Activated T-cell treated with anti-CD3 and anti-CD28 coated beads for 48 hours (primary cell): ENCODE measurements around the gene PROZ.

Experiments used
- DNase-seq: peaks from one replicate; pipeline ENCODE4 v3.0.0-alpha.2; 2020; ENCODE audit warnings: low read depth

The PROZ gene

DNA sequence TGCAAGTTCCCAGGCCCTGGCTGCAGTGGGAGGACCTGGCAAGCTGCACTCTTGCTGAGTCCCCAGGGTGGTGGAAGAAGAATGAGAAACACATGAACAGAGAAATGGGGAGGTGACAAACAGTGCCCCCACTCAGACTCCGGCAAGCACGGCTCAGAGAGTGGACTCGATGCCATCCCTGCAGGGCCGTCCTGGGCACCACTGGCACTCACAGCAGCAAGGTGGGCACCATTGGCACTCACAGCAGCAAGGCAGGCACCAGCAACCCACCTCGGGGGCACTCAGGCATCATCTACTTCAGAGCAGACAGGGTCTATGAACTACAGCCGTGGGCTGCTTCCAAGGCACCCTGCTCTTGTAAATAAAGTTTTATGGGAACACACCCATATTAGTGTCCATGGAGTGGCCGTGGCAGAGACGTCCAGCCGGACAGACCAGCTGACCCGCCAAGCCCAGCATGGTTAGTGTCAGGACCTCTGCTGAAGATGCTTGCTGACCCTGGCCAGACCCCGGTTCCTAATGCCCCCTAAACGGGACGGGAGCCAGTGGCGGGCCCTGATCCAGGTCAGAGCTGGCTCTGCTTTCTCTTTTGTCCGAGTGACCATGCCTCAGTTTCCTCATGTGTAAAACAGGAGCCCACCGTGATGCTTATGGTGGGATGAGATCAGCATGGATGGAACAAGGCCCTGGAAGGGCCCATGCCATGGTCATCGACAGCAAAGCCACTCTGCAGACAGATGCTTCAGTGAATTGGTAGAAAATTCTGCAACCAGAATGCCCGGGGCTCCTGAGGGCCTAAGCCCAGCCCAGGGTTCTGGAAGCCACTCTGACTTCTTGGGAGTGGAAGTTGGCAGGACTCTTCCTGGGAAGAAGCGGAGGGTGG is 37.9 kb upstream of the PROZ start:
- DNase-seq: no peak

DNA sequence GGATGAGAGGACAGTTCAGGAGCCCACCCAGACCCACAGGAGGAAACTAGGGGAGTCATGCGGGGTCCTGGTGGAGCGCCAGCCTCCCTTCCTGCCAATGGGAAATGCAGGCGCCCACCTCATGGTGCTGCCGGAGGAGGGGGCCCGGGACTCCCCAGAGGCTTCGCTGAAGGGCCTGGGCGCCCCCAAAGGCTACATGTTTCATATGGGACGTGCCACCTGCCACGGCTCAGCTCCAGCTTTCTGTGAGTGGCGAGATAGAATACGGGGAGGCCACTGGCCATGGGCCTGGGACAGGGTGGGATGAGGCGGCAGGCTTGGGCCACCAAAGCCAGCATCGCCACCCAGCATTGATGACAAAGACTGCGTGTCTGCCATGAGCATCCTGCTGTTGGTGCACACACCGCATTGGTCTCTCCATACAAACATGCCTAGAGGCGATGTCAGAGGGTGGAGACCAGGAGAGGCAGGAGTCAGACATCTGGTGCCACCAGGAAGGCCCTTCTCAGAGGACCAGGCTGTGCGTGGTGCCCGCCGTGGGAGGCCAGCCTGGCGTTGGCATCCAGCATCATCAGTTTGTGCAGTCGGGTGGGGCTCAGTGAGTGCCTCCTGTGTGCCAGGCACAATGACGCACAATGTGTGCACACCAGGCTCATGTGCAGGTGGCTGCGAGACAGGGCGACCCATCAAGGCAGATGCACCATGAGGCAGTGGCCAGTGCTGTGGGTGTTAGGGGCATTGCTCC is 37.1 kb upstream of the PROZ start:
- DNase-seq: no peak

DNA sequence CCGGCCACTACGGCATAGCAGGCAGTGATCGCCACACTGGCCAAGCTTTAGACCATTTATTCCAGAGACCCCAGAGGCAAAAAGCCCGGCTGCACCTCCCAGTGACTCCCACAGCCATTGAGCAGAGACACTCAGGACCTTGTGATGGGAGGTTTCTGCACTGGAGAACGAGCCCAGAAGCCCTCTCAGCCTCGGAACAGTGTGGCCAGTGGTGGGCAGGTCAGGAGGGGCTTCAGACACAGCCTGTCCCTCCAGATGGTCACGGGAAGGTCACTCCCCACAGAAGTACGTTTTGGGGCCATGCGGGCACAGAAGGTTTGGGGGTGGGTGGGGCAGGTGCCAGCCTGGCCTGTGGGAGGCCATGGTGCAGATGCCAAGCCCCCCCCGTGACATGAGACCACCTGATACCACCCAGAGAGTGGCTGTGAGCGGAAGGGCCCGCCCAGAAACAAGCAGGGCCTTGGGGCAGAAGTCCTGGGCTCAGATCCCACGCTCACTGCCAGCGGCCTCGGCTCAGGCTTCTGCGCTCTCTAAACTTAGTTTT is 36.4 kb upstream of the PROZ start:
- DNase-seq: no peak

DNA sequence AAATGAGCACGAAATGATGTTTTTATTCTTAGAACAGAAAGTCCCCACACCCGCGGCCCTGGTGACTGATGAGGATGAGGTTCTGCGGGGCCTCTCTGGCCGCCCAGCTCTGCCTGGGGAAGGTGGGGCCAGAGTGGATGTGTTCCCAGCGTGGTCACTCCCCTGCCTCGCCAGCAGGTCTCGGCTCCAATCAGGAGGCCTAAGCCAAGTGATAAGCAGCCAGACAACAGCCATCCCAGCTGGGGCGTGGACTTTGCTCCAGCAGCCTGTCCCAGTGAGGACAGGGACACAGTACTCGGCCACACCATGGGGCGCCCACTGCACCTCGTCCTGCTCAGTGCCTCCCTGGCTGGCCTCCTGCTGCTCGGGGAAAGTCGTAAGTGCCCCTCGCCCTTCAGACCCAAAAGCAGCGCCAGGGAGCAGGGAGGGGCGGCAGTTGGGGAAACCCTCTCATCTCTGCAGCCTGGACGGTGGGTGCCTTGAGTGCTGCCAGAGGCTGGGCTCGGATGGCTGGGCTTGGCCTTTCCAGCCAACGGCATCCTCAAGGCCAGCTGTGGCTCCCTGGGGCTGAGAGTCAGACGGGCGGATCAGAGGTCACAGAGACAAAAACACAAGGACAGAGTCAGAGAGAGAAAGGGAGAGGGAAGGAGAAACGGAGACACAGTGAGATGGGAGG is 35.8 kb upstream of the PROZ start, which contains the start of gene F10:
F10 (plus strand) TSS at position 250 of the 676 bp plus-strand sequence; CDS start at position 307, 57 bp downstream.
- no peak for DNase-seq

DNA sequence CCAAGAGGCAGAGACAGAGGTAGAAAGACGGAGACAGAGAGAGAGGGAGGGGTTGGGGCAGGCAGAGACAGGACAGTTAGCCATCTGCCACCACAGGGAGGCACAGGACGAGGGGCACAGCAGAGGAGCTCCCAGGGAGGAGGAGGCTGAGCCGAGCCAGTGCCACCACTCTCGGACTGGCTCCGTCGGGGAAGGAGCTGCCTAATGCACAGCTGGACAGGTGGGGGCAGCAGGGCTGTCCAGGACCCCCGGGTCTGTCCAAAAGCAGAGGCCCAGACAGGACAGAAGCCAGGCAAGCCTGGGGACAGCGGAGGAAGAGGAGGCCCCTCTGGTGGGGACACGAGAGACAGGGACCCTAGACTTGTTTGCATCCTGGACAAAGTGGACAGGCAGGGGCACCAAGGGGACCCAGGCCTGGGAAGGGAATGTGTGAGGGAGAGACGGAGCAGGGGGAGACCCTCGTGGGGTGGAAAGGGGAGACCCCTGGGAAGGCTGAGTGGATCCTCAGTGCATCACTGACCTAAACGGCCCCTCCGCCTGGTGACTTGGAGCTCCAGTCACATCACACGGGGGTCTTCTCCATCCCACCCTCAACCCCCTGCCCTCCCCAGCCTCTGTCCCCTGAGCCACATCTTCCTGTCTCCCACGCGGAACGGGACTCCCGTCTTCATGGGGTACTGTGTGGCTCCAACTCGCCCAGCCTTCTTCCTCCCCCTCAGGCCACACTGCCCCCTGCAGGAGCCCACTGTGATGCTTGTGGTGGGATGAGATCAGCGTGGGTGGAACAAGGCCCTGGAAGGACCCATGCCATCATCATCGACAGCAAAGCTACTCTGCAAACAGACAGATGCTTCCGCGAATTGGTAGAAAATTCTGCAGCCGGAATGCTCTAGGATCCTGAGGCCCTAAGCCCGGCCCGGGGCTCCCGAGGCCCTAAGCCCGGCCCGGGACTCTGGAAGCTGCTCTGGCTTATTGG is 34.9 kb upstream of the PROZ start:
- no peak for DNase-seq

DNA sequence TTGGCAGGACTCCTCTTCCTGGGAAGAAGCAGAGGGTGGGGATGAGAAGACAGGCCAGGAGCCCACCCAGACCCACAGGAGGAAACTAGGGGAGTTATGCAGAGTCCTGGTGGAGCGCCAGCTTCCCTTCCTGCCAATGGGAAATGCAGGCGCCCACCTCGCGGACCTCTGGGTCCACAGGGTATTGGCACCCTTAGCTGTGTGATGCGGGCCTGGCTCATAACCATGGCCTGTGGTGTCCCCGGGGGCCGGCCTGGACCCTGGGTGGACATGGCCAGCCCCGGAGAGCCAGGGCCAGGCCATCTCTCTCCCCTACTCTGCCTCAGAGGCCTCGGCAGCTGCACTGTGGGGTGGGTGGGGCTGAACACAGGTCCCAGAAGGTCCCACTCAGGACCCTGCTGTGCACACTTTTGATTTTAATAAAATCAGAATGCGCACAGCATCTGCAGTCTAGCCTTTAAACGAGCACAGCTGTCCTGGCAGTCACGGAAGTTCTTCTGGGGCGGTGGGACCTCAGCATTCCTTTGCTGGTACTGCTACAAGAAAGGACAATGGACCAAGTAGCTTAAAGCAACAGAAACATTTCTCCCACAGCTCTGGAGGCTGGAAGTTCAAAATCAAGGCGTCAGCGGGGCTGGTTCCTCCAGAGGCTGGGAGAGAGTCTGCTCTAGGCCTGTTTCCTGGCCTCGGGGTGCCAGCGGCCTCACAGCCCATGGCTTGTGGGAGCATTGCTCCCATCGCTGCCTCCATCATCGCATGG is 34.1 kb upstream of the PROZ start:
- no peak for DNase-seq

DNA sequence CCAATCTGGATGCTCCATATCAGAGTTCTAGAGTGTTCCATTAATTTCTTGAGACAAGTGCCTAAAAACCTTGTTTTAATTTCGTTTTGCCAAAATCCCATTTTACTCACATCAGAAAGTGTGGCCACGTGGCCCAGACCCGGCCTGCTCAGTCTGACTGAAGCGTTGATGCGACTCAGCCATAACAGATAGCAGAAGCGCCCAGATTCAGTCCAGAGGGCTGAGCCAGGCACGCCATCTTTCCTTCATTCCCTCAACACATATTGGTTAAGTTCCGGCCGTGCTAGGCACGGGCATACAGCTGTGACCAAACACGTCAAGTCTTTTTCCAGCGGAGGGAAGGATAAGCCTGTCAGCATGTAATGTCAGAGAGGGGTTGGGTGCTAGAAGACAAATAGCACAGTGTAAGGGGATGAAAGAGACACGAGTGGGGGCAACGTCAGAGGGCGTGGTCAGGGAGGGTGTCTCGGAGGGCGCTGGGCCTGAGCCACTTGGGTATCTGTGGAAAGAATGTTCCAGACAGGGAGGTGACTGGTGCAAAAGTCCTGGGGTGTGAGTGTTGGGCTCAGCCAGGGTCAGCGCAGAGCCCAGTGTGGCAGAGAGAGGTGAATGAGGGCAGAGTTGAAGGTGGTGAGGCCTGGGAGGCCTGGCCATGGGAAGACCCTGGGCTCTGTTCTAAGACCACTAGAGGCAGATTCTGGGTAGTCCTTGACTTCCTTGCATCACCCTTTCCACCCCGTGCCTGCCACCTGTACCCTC is 32.8 kb upstream of the PROZ start:
- no peak for DNase-seq

DNA sequence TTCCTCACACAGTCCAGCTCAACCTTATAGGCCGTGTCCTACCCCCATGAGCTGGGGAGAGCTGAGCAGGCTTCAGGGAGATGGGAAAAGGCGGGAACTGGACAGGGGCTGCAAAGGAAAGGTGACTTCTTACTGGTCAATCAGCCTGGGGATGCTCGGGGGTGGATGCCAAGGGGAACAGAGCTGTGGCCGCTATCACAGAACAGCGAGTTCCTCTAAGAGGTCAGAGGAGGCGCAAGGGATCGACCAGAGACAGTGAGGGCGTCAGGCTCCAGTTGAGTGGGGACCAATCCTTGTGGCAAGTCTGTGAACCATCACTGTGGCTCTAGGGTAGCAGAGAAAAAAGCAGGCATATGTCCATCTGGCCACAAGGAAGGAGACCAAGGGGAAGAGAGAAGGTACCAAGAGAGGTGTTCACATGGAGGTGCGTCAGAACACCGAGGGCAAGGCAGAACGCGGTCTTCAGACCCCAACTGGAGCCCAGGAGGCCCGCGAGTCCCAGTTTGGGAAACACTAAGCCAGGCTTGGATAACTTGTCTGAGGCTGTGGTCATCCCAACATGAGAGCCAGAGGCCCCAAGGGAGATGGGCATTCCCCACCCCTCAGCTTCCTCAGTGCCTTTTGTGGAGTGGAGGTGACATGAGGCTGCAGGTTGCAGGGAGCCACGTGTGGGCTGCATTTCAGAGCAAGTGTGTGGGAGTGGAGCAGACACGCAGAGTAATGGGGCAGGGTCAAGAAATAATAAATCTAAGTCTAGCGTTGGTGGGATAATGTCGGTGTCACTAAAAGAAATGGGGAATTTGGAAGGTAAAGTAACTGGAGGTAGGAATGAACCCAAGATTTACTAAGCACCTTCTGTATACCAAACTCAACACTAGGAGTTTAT is 31.9 kb upstream of the PROZ start:
- DNase-seq: no peak

DNA sequence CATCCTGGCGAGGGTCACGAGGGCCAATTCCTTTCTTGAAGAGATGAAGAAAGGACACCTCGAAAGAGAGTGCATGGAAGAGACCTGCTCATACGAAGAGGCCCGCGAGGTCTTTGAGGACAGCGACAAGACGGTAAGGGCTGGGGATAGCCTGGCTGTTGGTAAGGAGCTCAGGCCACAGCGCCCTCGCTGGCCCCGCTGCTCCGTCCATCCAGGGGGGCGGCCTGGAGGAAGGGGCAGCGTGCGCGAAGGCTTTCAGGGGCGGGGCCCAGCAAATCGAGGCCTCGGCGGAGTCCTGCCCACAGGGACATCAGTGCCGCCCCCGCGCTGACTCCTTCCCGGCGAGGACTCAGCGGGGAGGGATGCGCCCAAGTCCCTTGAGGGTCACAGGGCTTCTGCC is 29.0 kb upstream of the PROZ start:
- no peak for DNase-seq

DNA sequence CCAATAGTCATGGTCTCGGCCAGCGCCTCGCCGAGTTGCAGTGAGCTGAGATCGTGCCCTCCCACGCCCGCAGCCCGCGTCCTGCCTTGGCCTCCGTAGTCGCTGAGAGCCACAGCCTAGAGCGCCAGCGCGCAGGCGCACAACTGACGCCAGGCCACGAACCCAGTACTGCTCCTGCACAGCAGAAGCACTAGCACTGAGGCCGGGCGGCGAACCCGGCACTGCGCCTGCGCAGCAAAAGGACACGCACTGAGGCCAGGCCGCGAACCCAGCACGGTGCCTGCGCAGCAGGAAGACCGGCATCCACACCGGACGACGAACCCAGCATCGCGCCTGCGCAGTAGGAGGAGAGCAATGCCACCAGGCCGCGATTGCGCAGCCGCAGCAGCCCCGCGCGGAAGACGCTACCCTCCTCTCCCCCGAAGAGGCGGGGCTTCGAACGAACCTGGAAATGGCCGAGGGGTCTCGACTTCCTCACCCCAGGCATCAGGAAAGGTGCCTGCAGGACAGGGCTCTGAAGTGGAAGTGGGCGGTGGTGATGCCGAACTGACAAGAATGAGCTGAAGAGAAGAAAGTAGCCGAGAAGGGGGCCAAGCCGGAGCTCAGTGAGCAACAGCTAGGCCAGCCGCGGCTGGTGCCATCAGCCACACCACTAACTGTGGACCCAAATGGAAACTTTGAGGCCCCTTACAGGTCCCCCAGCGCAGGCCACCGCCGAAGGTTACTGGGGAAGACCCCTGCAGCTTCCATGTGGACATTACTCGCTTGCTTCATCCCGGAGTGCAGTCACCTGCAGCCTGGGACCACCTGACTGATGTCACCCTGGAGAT is 28.3 kb upstream of the PROZ start:
- no peak for DNase-seq

DNA sequence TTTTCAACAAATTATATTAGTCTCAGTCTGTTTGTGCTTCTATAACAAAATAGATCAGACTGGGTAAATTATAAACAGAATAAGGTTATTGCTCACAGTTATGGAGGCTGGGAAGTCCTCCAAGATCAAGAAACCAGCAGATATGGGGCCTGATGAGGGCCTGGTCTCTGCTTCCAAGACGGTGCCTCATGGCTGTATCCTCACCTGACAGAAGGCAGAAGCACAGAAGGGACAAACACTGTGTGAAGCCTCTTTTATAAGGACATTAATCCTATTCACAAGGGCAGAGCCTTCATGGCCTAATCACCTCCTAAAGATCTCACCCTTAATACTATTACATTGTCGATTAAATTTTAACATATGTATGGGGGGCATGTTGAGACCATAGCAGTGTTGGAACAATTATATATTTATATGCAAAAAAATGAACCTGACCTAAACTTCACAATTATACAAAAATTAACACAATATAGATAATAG is 23.1 kb upstream of the PROZ start:
- DNase-seq: no peak

DNA sequence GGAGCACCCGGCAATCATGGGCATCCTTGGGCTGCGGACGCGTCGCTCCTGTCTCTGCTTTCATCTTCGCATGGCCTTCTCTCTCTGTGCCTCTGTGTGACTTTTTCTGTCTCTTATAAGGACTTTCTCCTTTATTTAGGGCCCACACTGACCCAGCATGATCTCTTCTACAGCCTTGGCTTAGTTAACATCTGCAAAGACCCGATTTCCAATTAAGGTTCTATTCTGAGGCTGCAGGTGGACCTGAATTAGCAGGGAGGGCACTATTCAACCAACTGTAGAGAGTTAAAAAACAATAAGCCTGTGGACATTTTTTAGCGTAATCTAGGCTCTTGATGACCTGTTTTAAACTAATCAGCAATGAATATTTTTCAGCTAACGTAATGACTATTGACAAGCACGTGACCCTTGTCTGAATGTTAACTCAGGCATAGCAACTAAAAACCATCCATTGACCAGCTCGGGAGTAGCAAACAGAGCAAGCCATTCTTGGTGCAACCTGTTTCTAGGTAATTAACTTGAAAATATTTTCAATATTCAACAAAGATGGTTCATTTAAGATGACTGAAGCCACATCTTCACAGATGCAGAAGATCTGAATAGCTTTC is 20.7 kb upstream of the PROZ start:
- DNase-seq: no peak

DNA sequence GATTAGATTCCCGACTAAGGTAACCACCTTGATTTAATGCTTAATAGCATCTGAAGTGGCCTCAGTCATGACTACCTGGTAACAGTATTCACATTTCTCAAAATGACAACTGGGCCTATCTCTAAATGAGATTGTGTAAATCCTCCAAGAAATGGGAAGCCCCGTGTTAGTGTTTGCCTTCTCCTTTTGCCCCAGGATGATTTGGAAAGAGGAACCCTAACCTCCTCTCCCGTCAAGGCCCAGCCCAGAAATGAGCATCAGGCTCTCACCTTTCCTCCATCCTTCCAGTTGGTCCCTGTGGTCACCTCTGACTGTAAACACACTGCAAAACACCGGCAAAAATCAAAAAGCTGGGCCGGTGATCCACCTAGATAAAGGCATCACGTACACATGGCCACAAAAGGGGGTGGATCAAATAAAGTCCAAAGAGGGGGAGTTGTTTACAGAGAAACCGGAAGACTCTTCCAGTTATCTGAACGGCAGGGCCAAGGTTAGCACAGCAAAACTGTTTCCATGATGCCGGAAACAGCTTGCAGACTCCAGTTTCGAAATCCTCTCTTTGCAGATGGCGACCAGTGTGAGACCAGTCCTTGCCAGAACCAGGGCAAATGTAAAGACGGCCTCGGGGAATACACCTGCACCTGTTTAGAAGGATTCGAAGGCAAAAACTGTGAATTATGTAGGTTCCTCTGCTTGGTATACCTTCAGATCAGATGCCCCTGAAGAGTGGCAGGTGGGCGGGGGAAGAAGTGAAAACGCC is 19.5 kb upstream of the PROZ start:
- DNase-seq: no peak

DNA sequence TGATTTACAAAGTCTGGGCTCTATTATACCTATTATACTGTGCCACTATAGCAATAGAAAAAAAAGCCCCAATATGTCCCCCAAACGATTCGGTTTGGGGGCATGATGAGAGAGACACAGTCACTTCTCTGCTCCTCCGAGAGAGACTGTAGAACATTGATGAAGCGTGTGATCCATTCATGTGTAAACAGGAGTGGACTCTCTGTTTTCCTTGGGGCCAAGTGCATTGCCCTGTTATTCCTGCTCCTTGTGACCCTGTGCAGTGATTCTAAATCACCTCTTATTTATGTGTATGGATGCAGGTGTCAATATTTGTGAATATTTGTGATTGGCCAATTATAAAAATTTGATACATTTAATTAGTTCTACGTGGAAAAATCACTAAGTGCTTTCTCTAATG is 18.9 kb upstream of the PROZ start:
- no peak for DNase-seq

DNA sequence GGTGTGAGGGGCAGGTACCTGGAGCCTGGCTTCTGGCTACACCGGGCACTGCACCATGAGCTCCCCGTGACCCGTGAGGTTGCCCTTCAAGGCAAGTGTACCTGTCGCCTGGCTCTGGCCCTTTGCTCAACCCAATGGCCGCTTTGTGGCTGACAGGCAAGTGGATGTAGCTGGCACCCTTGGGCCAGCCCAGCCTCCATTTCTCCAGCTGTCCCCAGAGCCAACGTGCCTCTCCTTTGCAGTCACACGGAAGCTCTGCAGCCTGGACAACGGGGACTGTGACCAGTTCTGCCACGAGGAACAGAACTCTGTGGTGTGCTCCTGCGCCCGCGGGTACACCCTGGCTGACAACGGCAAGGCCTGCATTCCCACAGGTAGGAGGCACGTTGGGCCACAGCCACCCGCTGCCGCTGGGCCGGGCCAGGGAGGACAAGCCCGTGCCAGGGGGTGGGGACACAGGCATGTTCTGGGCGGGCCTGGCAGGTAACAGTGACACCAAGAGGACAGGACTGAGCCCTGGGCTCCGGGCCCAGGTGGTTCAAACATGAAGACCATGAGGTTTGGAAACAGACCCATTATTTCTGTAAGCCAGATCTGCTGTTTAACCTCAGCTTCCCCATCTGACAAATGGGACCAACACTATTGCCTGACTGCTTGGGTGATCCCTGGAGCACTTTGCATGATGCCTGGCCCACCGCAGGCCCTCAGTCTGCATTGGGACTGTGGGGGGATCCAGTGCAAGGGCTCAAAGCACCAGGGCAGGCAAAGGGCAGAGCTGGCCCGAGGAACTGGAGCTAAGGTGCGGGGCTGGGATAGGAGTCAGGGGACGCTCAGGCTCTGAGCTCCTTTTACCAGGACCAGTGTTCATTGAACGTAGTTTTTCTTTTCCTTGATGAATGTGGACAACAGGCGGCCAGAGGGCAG is 17.5 kb upstream of the PROZ start:
- DNase-seq: no peak
